ENCODE measurements around the gene ZBTB24. TPM values are rescaled to one million over a fixed set of nuclear protein-coding genes. Genes with fewer than 3 reads are reported as not detected.

Gene ZBTB24
- total RNA-seq, 1 experiment from 2014 or later, result 27.3 TPM

DNA sequence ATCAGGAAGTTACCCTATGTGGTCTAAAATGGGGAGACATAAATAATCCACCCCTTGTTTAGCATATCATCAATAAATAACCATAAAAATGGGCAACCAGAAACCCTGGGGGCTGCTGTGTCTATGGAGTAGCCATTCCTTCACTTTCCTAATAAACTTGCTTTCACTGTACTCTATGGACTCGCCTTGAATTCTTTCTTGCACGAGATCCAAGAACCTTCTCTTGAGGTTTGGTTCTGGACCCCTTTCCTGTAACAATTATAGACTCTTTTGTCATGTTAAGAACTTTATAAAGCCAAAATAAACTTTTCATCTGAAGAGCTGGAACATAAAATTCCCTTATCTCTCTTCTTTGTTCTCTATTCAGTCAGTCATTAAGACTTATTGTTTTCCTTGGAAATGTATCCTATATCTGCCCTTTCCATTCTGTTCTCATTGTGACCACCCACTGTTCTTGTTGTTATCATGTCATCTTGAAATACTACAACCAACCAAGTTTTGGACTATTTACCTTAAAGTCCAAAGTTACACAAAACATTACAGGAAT is 29.3 kb upstream of the ZBTB24 start:
- Histone ChIP-seq H4K91ac (ENCODE audit: insufficient read length, low read depth, low read length) (no peak overlapping the region), H2BK120ac (ENCODE audit: low read depth, low read length, poor library complexity, severe bottlenecking) (no peak overlapping the region), H3K9ac (ENCODE audit: extremely low read depth, insufficient read length, low read length) (no peak overlapping the region), H3K79me1 (ENCODE audit: insufficient read depth, low read depth, low read length, poor library complexity, severe bottlenecking) (no peaks in the 10 kb centered on the region), H4K5ac (ENCODE audit: insufficient read length, low read depth, low read length) (no peak overlapping the region), H3T11ph (ENCODE audit: low read length) (no peak overlapping the region), H3K27me3 (ENCODE audit: insufficient read depth, low read length) (no peaks in the 10 kb centered on the region), H3K9me3 (ENCODE audit: control insufficient read depth, low read depth, low read length) (peaks cover 12% of the 10 kb centered on the region), H3K79me2 (ENCODE audit: insufficient read depth, low read length) (no peaks in the 10 kb centered on the region), H3K23me2 (ENCODE audit: insufficient read length, low read depth, low read length, poor library complexity, severe bottlenecking) (no peaks in the 10 kb centered on the region), H3K56ac (ENCODE audit: insufficient read length, low read depth, low read length) (no peak overlapping the region), H4K8ac (replicated peaks; ENCODE audit: insufficient read length, low read depth, low read length) (no peak overlapping the region), H2BK20ac (ENCODE audit: low read depth, low read length, poor library complexity, severe bottlenecking) (no peak overlapping the region), H3K27ac (ENCODE audit: insufficient read length, low read depth, low read length) (no peak overlapping the region), H3K4me1 (ENCODE audit: insufficient read depth, low read length) (no peaks in the 10 kb centered on the region; the same call in 1 of the 2 replicates), H2BK15ac (ENCODE audit: low read depth, low read length) (no peak overlapping the region), H3K14ac (ENCODE audit: insufficient read depth, low read length) (no peak overlapping the region), H3K23ac (ENCODE audit: insufficient read length, low read depth, low read length) (no peak overlapping the region), H3K4ac (ENCODE audit: low read depth, low read length) (no peak overlapping the region), H4K20me1 (ENCODE audit: control insufficient read depth, insufficient read depth, insufficient read length) (no peaks in the 10 kb centered on the region), H2BK5ac (ENCODE audit: insufficient read length, low read length) (no peak overlapping the region), H2BK12ac (ENCODE audit: insufficient read length, low read depth, low read length) (no peak overlapping the region), H2AK5ac (ENCODE audit: insufficient read length, low read length) (no peak overlapping the region), H2AFZ (ENCODE audit: low read length) (no peak overlapping the region), H3K4me2 (ENCODE audit: insufficient read depth, insufficient read length, low read length) (no peak overlapping the region), H3K18ac (ENCODE audit: insufficient read length, low read depth, low read length) (no peak overlapping the region)
- Mint-ChIP-seq H3K36me3 (ENCODE audit: insufficient read depth in 1 of 3, low read depth in 3 of 3) (peaks cover 13 to 55% (median 18%) of the 10 kb centered on the region in 3 experiments), H3K27ac (0 out of 7 replicates have a peak overlapping the region, but pooled peaks of 1 of the 3 experiments have one; percentile 7), H3K4me3 (no peak overlapping the region), H3K4me1 (peaks cover 45 to 51% of the 10 kb centered on the region in 2 experiments), H3K9me3 (peaks cover 28 to 42% of the 10 kb centered on the region in 2 experiments), H3K27me3 (ENCODE audit: low read depth) (no peaks in the 10 kb centered on the region)
- TF ChIP-seq, protein P1, sequence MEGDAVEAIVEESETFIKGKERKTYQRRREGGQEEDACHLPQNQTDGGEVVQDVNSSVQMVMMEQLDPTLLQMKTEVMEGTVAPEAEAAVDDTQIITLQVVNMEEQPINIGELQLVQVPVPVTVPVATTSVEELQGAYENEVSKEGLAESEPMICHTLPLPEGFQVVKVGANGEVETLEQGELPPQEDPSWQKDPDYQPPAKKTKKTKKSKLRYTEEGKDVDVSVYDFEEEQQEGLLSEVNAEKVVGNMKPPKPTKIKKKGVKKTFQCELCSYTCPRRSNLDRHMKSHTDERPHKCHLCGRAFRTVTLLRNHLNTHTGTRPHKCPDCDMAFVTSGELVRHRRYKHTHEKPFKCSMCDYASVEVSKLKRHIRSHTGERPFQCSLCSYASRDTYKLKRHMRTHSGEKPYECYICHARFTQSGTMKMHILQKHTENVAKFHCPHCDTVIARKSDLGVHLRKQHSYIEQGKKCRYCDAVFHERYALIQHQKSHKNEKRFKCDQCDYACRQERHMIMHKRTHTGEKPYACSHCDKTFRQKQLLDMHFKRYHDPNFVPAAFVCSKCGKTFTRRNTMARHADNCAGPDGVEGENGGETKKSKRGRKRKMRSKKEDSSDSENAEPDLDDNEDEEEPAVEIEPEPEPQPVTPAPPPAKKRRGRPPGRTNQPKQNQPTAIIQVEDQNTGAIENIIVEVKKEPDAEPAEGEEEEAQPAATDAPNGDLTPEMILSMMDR (conservative IDR thresholded peaks at IDR 0.05), result no peak
- WGBS (ENCODE audit: extremely low coverage, insufficient read length, low lambda C conversion rate), result no CpG with 5 or more reads among the region's 2 CpGs
- DNase-seq, result no peak

All from H9 (cell line).